ENCODE data around the gene IFT57.
"Not testable (repeated sequence)": the region's sequence is repeated elsewhere in the genome, so short reads cannot be mapped to it uniquely, and the experiment has no call there.

The IFT57 gene

DNA sequence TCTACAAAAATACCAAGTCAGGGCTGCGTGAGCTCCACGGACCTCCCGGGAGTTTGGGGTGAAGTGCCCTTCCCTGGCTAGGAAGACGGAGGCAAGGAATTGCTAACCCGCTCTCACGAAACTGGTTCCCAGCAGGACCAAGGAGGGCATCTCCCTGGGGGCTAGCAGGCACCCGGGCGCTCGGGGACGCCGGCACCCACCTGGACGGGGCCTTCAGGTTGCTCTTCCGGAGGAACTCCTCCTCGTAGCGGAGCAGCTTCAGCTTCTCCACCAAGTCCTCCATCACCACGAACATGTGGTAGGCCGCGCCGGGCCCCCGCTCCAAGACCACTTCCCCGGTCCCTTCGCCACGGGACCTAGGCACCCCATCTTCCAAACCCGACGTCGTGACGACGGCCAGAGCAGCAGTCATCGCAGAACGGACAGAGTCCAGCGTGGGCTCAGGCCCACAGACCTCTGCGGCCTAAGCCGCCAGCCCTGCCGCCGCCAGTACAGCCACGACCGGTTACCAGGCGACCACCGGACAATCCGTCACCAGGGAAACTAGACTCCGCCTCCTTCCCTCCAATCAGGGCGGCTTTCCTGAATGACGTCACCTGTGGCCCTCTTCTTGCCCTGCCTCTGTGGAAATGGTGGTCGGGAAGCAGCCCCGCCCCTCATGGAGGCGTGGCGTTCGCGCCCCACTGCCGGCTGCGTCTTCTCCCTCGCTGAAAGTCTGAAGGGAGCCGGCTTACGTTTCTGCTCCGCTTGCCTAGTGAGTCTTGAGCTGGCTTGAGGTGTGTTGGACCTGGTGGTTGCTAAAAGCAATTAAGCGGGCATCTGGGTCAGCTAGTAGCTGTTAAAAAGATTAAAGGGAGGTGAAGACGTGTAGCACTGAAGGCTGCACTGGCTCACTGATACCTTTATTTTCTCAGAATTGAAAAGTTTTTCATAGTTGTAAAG is at the start of gene IFT57:
TSS of gene IFT57 (minus strand) at position 514 of the 942 bp plus-strand sequence. CDS start at position 412, 102 bp downstream.
- no peaks in the 10 kb centered on the region for H3K9me3 Mint-ChIP-seq
- peak within 1 kb of the TSS; percentile 96 for H3K4me3 Mint-ChIP-seq
- H3K27ac Mint-ChIP-seq: peak within 1 kb of the TSS; percentile 99
- no peaks in the 10 kb centered on the region for H3K27me3 Mint-ChIP-seq (ENCODE audit: low read depth)
- H3K36me3 Mint-ChIP-seq (ENCODE audit: low read depth): peaks cover 6% of the 10 kb centered on the region
- peaks cover 39% of the 10 kb centered on the region for H3K4me1 Mint-ChIP-seq (ENCODE audit: low read depth)

DNA sequence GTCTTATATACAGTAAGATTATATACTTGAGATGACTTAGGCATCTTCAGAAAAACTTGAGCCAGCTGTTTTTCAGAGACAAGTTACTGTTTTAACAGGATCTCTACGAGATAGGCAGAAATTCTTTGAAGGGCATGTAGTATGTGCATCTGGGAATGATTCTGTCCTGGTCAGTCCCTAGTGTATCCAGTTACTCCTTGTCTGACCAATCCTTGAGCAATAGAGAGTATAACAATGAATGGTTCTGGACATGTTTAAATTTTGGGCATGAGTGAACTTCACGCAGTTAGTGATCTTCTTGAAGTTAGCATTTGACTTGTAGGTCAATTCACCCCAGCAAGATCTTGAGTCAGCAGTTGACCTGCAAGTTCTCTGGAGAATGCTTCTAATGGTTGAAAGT is 49.4 kb upstream of the IFT57 start:
- Mint-ChIP-seq H3K4me1 (ENCODE audit: low read depth) (no peaks in the 10 kb centered on the region), H3K27ac (no peak overlapping the region), H3K36me3 (ENCODE audit: low read depth) (peaks cover 5% of the 10 kb centered on the region), H3K27me3 (ENCODE audit: low read depth) (no peaks in the 10 kb centered on the region), H3K4me3 (no peak overlapping the region), H3K9me3 (peaks cover 35% of the 10 kb centered on the region)

- H3K4me1 Mint-ChIP-seq (ENCODE audit: low read depth); H3K36me3 Mint-ChIP-seq (ENCODE audit: low read depth); H3K27me3 Mint-ChIP-seq (ENCODE audit: low read depth); H3K27ac Mint-ChIP-seq; H3K4me3 Mint-ChIP-seq: not testable (repeated sequence)
- H3K9me3 Mint-ChIP-seq: peaks cover 28% of the 10 kb centered on the region
Observed at GRCh38 chr3:108268235-108268634, 46.0 kb upstream of the IFT57 start.

DNA sequence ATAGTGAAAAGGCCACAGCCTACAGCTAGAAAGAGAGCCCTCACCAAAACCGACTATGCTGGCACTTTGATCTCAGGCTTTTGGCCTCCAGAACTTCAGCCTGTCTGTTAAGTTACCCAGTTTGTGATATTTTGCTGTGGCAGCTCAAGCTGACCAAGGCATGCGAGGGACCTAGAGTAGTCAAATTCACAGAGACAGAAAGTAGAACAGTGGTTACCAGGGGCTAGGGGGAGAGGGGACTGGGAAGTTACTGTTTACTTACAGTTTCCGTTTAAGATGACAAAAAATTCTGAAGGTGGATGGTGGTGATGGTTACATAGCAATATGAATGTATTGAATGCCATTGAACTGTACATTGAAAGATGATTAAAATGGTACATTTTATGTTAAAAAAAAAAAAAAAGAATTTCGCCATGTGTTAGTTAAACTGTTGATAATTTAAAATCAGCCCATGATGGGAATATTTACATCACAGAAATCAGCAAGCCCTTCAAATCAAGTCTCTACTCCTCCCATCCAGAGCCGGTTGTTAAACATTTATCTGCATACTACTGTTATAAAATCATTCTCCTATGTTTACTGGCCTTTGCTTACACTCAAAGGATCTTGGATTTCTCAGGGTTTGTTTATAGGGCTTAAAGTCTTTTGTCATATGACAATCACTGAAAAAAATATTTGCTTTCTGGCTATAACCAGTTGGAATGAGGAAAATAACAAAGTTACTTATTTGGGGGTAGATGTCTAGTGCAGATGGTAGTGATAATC is 42.5 kb upstream of the IFT57 start:
- H3K36me3 Mint-ChIP-seq (ENCODE audit: low read depth); H3K27me3 Mint-ChIP-seq (ENCODE audit: low read depth); H3K4me3 Mint-ChIP-seq; H3K27ac Mint-ChIP-seq; H3K4me1 Mint-ChIP-seq (ENCODE audit: low read depth): not testable (repeated sequence)
- peaks cover 25% of the 10 kb centered on the region for H3K9me3 Mint-ChIP-seq

GRCh38 chr3:108255131-108255530 is 32.9 kb upstream of the IFT57 start:
- no peak overlapping the region for H3K4me3 Mint-ChIP-seq
- H3K27ac Mint-ChIP-seq: no peak overlapping the region
- peaks cover 4% of the 10 kb centered on the region for H3K27me3 Mint-ChIP-seq (ENCODE audit: low read depth)
- H3K4me1 Mint-ChIP-seq (ENCODE audit: low read depth): no peaks in the 10 kb centered on the region
- H3K9me3 Mint-ChIP-seq: peaks cover 15% of the 10 kb centered on the region
- peaks cover 8% of the 10 kb centered on the region for H3K36me3 Mint-ChIP-seq (ENCODE audit: low read depth)

DNA sequence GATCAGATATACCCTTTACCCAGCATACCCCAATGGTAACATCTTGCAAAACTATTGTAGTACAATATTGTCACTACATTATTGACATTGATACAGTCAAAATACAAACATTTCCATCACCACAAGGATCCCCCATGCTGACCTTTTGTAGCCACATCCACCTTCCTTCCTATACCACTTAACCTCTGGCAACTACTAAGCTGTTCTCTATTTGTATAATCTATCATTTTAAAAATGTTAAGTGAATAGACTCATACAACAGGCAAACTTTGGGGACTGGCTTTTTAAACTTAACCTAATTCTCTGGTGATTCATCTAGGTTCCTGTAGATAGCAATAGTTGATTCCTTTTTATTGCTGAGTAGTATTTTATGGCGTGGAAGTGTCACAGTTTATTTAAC is 29.6 kb upstream of the IFT57 start:
- peaks cover 6% of the 10 kb centered on the region for H3K36me3 Mint-ChIP-seq (ENCODE audit: low read depth)
- peaks cover 2% of the 10 kb centered on the region for H3K27me3 Mint-ChIP-seq (ENCODE audit: low read depth)
- peaks cover 12% of the 10 kb centered on the region for H3K9me3 Mint-ChIP-seq
- no peak overlapping the region for H3K4me3 Mint-ChIP-seq
- no peak overlapping the region for H3K27ac Mint-ChIP-seq
- H3K4me1 Mint-ChIP-seq (ENCODE audit: low read depth): peaks cover 2% of the 10 kb centered on the region

DNA sequence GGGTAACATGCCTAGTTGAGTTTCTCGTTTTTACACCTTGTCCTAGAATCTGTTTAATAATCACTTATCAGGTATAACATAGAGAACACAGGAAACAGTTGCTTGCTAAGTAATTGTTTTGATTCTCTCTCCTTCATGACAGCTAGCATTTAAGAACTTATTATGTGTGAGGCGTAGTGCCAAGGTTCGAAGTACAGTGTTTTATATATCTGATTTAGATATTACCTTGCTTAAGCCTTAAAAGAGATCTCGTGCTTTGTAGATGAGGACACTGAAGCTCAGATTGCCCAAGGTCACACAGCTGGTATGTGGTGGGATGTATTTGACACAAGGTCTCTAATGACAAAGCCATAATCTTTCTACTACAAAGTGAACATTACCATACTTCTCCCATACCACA is 29.0 kb upstream of the IFT57 start:
- Mint-ChIP-seq H3K4me3 (no peak overlapping the region), H3K27ac (no peak overlapping the region), H3K27me3 (ENCODE audit: low read depth) (no peaks in the 10 kb centered on the region), H3K4me1 (ENCODE audit: low read depth) (peaks cover 2% of the 10 kb centered on the region), H3K9me3 (peaks cover 11% of the 10 kb centered on the region), H3K36me3 (ENCODE audit: low read depth) (peaks cover 6% of the 10 kb centered on the region)

DNA sequence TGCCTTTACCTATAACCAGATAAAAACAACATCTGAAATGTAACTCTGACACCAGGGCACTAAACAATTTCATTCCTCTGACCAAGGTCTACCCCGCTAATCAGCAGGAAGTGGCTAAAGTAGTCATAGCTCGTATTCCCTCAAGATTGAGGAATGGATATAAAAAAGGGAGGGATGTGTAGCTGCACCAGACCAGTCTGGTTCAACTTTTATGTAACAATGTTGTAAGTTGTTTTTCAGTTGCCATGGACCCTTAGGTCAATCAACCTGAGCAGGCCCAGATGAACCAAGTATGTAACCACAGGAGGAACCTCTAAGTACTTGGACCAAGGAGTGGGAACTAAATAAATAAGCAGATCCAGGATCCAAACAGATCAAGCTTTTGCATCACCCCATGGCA is 28.4 kb upstream of the IFT57 start:
- H3K9me3 Mint-ChIP-seq: peaks cover 11% of the 10 kb centered on the region
- H3K36me3 Mint-ChIP-seq (ENCODE audit: low read depth): peaks cover 5% of the 10 kb centered on the region
- no peak overlapping the region for H3K27ac Mint-ChIP-seq
- peaks cover 2% of the 10 kb centered on the region for H3K4me1 Mint-ChIP-seq (ENCODE audit: low read depth)
- no peak overlapping the region for H3K4me3 Mint-ChIP-seq
- H3K27me3 Mint-ChIP-seq (ENCODE audit: low read depth): no peaks in the 10 kb centered on the region

DNA sequence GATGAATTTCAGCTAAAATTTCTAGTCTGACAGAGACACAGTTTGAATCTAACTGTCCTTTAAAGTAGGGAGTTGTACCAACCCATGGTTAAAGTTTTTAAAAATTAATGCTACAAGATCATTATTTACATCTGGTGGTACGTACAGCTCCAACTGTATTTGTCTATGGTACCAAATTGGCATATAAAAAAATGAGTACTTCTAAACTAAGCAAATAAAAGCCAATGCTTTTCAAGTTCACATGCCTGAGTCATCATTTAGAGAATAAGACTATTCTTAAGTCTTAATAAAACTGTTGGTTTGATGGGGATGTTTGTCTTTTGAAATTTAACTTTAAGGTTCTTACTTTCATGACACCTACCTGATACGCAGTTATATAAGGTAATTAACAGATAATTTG is 21.0 kb upstream of the IFT57 start:
- no peak overlapping the region for H3K27ac Mint-ChIP-seq
- H3K27me3 Mint-ChIP-seq (ENCODE audit: low read depth): no peaks in the 10 kb centered on the region
- peaks cover 6% of the 10 kb centered on the region for H3K36me3 Mint-ChIP-seq (ENCODE audit: low read depth)
- H3K9me3 Mint-ChIP-seq: peaks cover 11% of the 10 kb centered on the region
- H3K4me1 Mint-ChIP-seq (ENCODE audit: low read depth): peaks cover 2% of the 10 kb centered on the region
- no peak overlapping the region for H3K4me3 Mint-ChIP-seq

GRCh38 chr3:108242776-108243175 is 20.6 kb upstream of the IFT57 start:
- Mint-ChIP-seq H3K27ac (no peak overlapping the region), H3K4me1 (ENCODE audit: low read depth) (peaks cover 2% of the 10 kb centered on the region), H3K9me3 (peaks cover 11% of the 10 kb centered on the region), H3K27me3 (ENCODE audit: low read depth) (no peaks in the 10 kb centered on the region), H3K4me3 (no peak overlapping the region), H3K36me3 (ENCODE audit: low read depth) (peaks cover 6% of the 10 kb centered on the region)

GRCh38 chr3:108241721-108242120 is 19.5 kb upstream of the IFT57 start:
- Mint-ChIP-seq H3K9me3 (peaks cover 11% of the 10 kb centered on the region), H3K4me3 (no peak overlapping the region), H3K27me3 (ENCODE audit: low read depth) (no peaks in the 10 kb centered on the region), H3K4me1 (ENCODE audit: low read depth) (no peaks in the 10 kb centered on the region), H3K27ac (no peak overlapping the region), H3K36me3 (ENCODE audit: low read depth) (peaks cover 6% of the 10 kb centered on the region)

DNA sequence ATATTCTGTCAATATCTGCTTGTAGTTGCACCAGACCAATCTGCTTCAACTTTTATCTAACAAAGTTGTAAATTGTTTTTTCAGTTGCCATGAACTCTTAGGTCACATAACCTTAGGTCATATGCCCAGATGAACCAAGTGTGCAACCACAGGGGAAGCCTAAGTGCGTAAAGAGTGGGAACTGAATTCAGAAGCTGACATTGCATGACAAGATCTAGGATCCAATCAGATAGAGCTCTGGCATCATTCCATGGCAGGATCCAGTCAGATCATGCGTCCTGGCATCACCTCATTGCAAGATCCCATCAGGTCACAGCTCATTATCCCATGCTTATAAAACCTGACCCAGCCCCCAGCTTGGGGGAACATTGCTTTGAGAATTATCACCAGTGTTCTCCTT is 18.9 kb upstream of the IFT57 start:
- peaks cover 11% of the 10 kb centered on the region for H3K9me3 Mint-ChIP-seq
- no peak overlapping the region for H3K4me3 Mint-ChIP-seq
- H3K27me3 Mint-ChIP-seq (ENCODE audit: low read depth): no peaks in the 10 kb centered on the region
- peaks cover 6% of the 10 kb centered on the region for H3K36me3 Mint-ChIP-seq (ENCODE audit: low read depth)
- H3K4me1 Mint-ChIP-seq (ENCODE audit: low read depth): no peaks in the 10 kb centered on the region
- no peak overlapping the region for H3K27ac Mint-ChIP-seq

DNA sequence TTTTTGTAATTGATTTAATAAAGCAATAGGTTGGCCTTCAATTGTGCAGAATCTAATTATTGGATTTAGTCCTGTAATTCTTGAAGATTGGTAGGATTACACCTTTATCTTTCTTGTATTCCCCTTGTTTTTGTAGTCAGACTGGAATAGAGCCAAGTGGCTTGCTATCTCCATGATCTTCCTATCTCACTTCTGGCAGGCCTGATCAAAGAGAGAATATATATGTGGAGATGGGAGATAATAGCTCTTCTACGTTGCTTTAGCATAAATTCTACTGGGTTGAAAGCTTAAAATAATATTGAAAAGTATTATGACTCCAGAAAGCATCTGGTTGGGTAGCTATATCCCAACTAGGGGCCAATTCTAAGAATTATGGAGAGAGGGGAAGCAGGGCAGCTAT is 16.9 kb upstream of the IFT57 start:
- Mint-ChIP-seq H3K4me1 (ENCODE audit: low read depth) (no peaks in the 10 kb centered on the region), H3K27me3 (ENCODE audit: low read depth) (no peaks in the 10 kb centered on the region), H3K36me3 (ENCODE audit: low read depth) (peaks cover 2% of the 10 kb centered on the region)

DNA sequence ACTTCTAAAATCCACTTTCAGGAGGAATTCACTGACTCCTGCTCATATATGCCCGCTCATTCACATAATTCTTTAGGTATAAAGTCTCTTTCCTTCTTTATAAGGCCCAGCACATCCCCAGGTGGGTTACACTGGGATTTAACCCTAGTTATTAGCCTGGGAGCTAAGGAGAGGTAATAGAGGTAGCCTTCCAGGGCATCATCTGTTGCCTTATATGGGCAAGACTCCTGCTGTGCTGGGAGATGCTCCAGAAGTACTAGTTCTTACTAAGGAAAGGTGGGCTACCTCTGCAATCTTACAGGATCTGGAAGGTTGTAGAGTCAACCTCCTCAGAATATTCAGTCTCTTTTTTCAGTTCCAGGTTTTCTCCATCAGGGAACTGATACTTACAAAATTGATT is 13.1 kb upstream of the IFT57 start:
- H3K27me3 Mint-ChIP-seq (ENCODE audit: low read depth): peaks cover 9% of the 10 kb centered on the region
- peaks cover 3% of the 10 kb centered on the region for H3K9me3 Mint-ChIP-seq
- no peaks in the 10 kb centered on the region for H3K36me3 Mint-ChIP-seq (ENCODE audit: low read depth)
- no peaks in the 10 kb centered on the region for H3K4me1 Mint-ChIP-seq (ENCODE audit: low read depth)
- H3K4me3 Mint-ChIP-seq: no peak overlapping the region
- H3K27ac Mint-ChIP-seq: no peak overlapping the region

More for the DNA sequence above, 16.9 kb upstream of the IFT57 start:
- Mint-ChIP-seq H3K27ac (no peak overlapping the region), H3K9me3 (peaks cover 6% of the 10 kb centered on the region), H3K4me3 (no peak overlapping the region)
